ENCODE results near the gene CCR1. TPM values are rescaled to one million over a fixed set of nuclear protein-coding genes. Genes with fewer than 3 reads are reported as not detected.

CCR1 gene
- total RNA-seq, 2 experiments from 2014 or later: not detected

- TF ChIP-seq EZH2phosphoT487 (IDR thresholded peaks at IDR 0.05; ENCODE audit: borderline replicate concordance, low read depth, low read length): no peak
- TF ChIP-seq, protein P1, sequence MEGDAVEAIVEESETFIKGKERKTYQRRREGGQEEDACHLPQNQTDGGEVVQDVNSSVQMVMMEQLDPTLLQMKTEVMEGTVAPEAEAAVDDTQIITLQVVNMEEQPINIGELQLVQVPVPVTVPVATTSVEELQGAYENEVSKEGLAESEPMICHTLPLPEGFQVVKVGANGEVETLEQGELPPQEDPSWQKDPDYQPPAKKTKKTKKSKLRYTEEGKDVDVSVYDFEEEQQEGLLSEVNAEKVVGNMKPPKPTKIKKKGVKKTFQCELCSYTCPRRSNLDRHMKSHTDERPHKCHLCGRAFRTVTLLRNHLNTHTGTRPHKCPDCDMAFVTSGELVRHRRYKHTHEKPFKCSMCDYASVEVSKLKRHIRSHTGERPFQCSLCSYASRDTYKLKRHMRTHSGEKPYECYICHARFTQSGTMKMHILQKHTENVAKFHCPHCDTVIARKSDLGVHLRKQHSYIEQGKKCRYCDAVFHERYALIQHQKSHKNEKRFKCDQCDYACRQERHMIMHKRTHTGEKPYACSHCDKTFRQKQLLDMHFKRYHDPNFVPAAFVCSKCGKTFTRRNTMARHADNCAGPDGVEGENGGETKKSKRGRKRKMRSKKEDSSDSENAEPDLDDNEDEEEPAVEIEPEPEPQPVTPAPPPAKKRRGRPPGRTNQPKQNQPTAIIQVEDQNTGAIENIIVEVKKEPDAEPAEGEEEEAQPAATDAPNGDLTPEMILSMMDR (conservative IDR thresholded peaks at IDR 0.05; ENCODE audit: low read length): no peak
- DNase-seq (ENCODE audit: low spot score): no peak
- Histone ChIP-seq H3K79me2 (ENCODE audit: insufficient read depth, low read depth, low read length) (no peaks in the 10 kb centered on the region), H2AFZ (ENCODE audit: low read length) (no peak overlapping the region), H3K27ac (ENCODE audit: low read depth, low read length, poor library complexity, severe bottlenecking) (no peak overlapping the region), H3K4me1 (ENCODE audit: insufficient read depth, low read length, poor library complexity, severe bottlenecking) (no peaks in the 10 kb centered on the region), H3K4me2 (ENCODE audit: low read length) (no peak overlapping the region), H3K9me3 (ENCODE audit: low read length) (peaks cover 7% of the 10 kb centered on the region; the same call in 1 of the 2 replicates), H4K20me1 (ENCODE audit: insufficient read depth, low read length) (no peaks in the 10 kb centered on the region), H3K4me3 (ENCODE audit: low read depth, low read length, poor library complexity, severe bottlenecking) (no peak overlapping the region), H3K36me3 (ENCODE audit: insufficient read depth, low read length) (no peaks in the 10 kb centered on the region), H3K9me2 (ENCODE audit: insufficient read depth, low read length) (no peaks in the 10 kb centered on the region)
- BruUV-seq (replicated peaks): no TSS peak
- POLR2A ChIA-PET: interaction anchor here (0.6 kb wide), 1 partner anchor 190 kb away, joined by 3 read pairs; no protein-coding TSS in a partner anchor
- CTCF ChIA-PET (ENCODE audit: unreplicated experiment): no interaction called here
- intact Hi-C loops (cut with micrococcal nuclease; ENCODE audit: unreplicated experiment): no loop called here
Observed at GRCh38 chr3:46192939-46193338, 15.2 kb downstream of the CCR1 start.

GRCh38 chr3:46191730-46192129 is 16.4 kb downstream of the CCR1 start:
- Histone ChIP-seq H2AFZ (ENCODE audit: low read length) (no peak overlapping the region), H3K79me2 (ENCODE audit: insufficient read depth, low read depth, low read length) (no peaks in the 10 kb centered on the region), H3K9me3 (ENCODE audit: low read length) (peaks cover 7% of the 10 kb centered on the region; the same call in 1 of the 2 replicates), H3K9me2 (ENCODE audit: insufficient read depth, low read length) (no peaks in the 10 kb centered on the region), H4K20me1 (ENCODE audit: insufficient read depth, low read length) (no peaks in the 10 kb centered on the region), H3K4me1 (ENCODE audit: insufficient read depth, low read length, poor library complexity, severe bottlenecking) (peaks cover 7% of the 10 kb centered on the region), H3K4me2 (ENCODE audit: low read length) (no peak overlapping the region), H3K4me3 (ENCODE audit: low read depth, low read length, poor library complexity, severe bottlenecking) (no peak overlapping the region), H3K27ac (ENCODE audit: low read depth, low read length, poor library complexity, severe bottlenecking) (no peak overlapping the region), H3K36me3 (ENCODE audit: insufficient read depth, low read length) (no peaks in the 10 kb centered on the region)
- ChIA-PET POLR2A (no interaction called here), CTCF (ENCODE audit: unreplicated experiment) (no interaction called here)
- no peak for DNase-seq (ENCODE audit: low spot score)
- TF ChIP-seq, protein P1 (conservative IDR thresholded peaks at IDR 0.05; ENCODE audit: low read length): no peak
- no peak for TF ChIP-seq EZH2phosphoT487 (IDR thresholded peaks at IDR 0.05; ENCODE audit: borderline replicate concordance, low read depth, low read length)
- intact Hi-C loops (cut with micrococcal nuclease; ENCODE audit: unreplicated experiment): no loop called here
- no TSS peak for BruUV-seq (replicated peaks)

GRCh38 chr3:46188708-46189107 is 19.4 kb downstream of the CCR1 start:
- Histone ChIP-seq H4K20me1 (ENCODE audit: insufficient read depth, low read length) (no peaks in the 10 kb centered on the region), H3K36me3 (ENCODE audit: insufficient read depth, low read length) (no peaks in the 10 kb centered on the region), H3K4me2 (ENCODE audit: low read length) (no peak overlapping the region), H3K9me2 (ENCODE audit: insufficient read depth, low read length) (no peaks in the 10 kb centered on the region), H3K9me3 (ENCODE audit: low read length) (no peaks in the 10 kb centered on the region), H3K4me1 (ENCODE audit: insufficient read depth, low read length, poor library complexity, severe bottlenecking) (peaks cover 11% of the 10 kb centered on the region), H3K4me3 (ENCODE audit: low read depth, low read length, poor library complexity, severe bottlenecking) (no peak overlapping the region), H2AFZ (ENCODE audit: low read length) (no peak overlapping the region), H3K79me2 (ENCODE audit: insufficient read depth, low read depth, low read length) (no peaks in the 10 kb centered on the region), H3K27ac (ENCODE audit: low read depth, low read length, poor library complexity, severe bottlenecking) (no peak overlapping the region)
- DNase-seq (ENCODE audit: low spot score): no peak
- BruUV-seq (replicated peaks): no TSS peak
- POLR2A ChIA-PET: no interaction called here
- CTCF ChIA-PET (ENCODE audit: unreplicated experiment): no interaction called here
- intact Hi-C loops (cut with micrococcal nuclease; ENCODE audit: unreplicated experiment): loop anchor here (5.0 kb wide), 1 partner anchor 91 kb away; no protein-coding TSS in a partner anchor
- TF ChIP-seq, protein P1 (conservative IDR thresholded peaks at IDR 0.05; ENCODE audit: low read length): no peak
- no peak for TF ChIP-seq EZH2phosphoT487 (IDR thresholded peaks at IDR 0.05; ENCODE audit: borderline replicate concordance, low read depth, low read length)
